ENCODE measurements around the gene ERBIN.
A peak's percentile ranks its signal among the peaks of the same experiment; 100 is the strongest.
"Not testable (repeated sequence)": the region's sequence is repeated elsewhere in the genome, so short reads cannot be mapped to it uniquely, and the experiment has no call there.

ERBIN gene

GRCh38 chr5:65916066-65916465 lies 10.3 kb upstream of the ERBIN start:
- DNase-seq, result no peak

- no peak for DNase-seq
These were observed 9.7 kb upstream of the ERBIN start for GRCh38 chr5:65916636-65917035.

- DNase-seq, result no peak
These were observed 6.6 kb upstream of the ERBIN start for GRCh38 chr5:65919773-65920172.

- no peak for DNase-seq
These were observed 3.0 kb upstream of the ERBIN start for GRCh38 chr5:65923339-65923738.

- peak; percentile 85 for DNase-seq
These were observed 1.9 kb upstream of the ERBIN start for GRCh38 chr5:65924366-65925043.

GRCh38 chr5:65925044-65925600 lies 1.3 kb upstream of the ERBIN start:
- peak; percentile 87 for DNase-seq

GRCh38 chr5:65925601-65926275 lies 637 bp upstream of the ERBIN start:
- DNase-seq, result peak; percentile 95

- peak; percentile 42 for DNase-seq
These were observed 518 bp downstream of the ERBIN start for GRCh38 chr5:65926893-65927292.

- DNase-seq, result peak; percentile 32
These were observed 1.3 kb downstream of the ERBIN start for GRCh38 chr5:65927503-65928321.

GRCh38 chr5:65928322-65928752 lies 2.0 kb downstream of the ERBIN start:
- no peak for DNase-seq

- no peak for DNase-seq
These were observed 2.5 kb downstream of the ERBIN start for GRCh38 chr5:65928860-65929259.

- no peak for DNase-seq
These were observed 6.3 kb downstream of the ERBIN start for GRCh38 chr5:65932676-65933075.

GRCh38 chr5:65933295-65933694 lies 6.9 kb downstream of the ERBIN start:
- DNase-seq, result no peak

GRCh38 chr5:65938256-65938655 lies 11.9 kb downstream of the ERBIN start:
- no peak for DNase-seq

- DNase-seq, result no peak
These were observed 17.4 kb downstream of the ERBIN start for GRCh38 chr5:65943771-65944170.

- DNase-seq, result no peak
These were observed 19.9 kb downstream of the ERBIN start for GRCh38 chr5:65946198-65946745.

- no peak for DNase-seq
These were observed 21.9 kb downstream of the ERBIN start for GRCh38 chr5:65948115-65948747.

GRCh38 chr5:65951330-65951729 lies 25.0 kb downstream of the ERBIN start:
- DNase-seq, result no peak

GRCh38 chr5:65952259-65952658 lies 25.9 kb downstream of the ERBIN start:
- no peak for DNase-seq

GRCh38 chr5:65954200-65954599 lies 27.8 kb downstream of the ERBIN start:
- no peak for DNase-seq

GRCh38 chr5:65955746-65956145 lies 29.4 kb downstream of the ERBIN start:
- DNase-seq, result no peak

GRCh38 chr5:65957703-65958102 lies 31.3 kb downstream of the ERBIN start:
- not testable (repeated sequence) for DNase-seq

- DNase-seq, result no peak
These were observed 35.3 kb downstream of the ERBIN start for GRCh38 chr5:65961633-65962032.
